K562 (cell line): ENCODE data around the gene RNLS.

Experiments
- EP300 ChIP-seq: IDR thresholded peaks from 2 replicates; pipeline ENCODE4 v1.6.1; 2012; ENCODE audit warnings: low read length, improper control_type of control experiment
- KDM1A ChIP-seq, 2 experiments: fragments of 450-650 bp; IDR thresholded peaks; 2 replicates each; pipeline ENCODE4 v1.6.1; 2016; ENCODE audit warnings: mild to moderate bottlenecking in 2 of 2
- LCOR ChIP-seq: sonication (generic); formaldehyde crosslinking; IDR thresholded peaks from 2 replicates; pipeline ENCODE4 v1.8.0; 2022; ENCODE audit warnings: mild to moderate bottlenecking, missing genetic modification reagents
- MED1 ChIP-seq: sonication (generic); formaldehyde crosslinking; IDR thresholded peaks from 2 replicates; pipeline ENCODE4 v1.8.1; 2023; ENCODE audit warnings: missing genetic modification reagents, borderline replicate concordance
- MYC ChIP-seq, 2 experiments: fragments of 250-450 bp in 1 of 2; sonication (Bioruptor Pico) in 1 of 2; IDR thresholded peaks; 2 replicates each; pipeline versions ENCODE4 v1.5.1 to v1.6.1; 2012 to 2021; ENCODE audit warnings: low read depth in 2 of 2, borderline replicate concordance in 1 of 2, improper control_type of control experiment in 1 of 2, low read length in 1 of 2, mild to moderate bottlenecking in 1 of 2, moderate library complexity in 1 of 2
- PTBP1 ChIP-seq: fragments of 200-400 bp; formaldehyde crosslinking; IDR thresholded peaks from 2 replicates; pipeline ENCODE4 v1.6.1; 2017; ENCODE audit warnings: low read depth, low read length
- SP1 ChIP-seq: sonication (generic); formaldehyde crosslinking; IDR thresholded peaks from 2 replicates; pipeline ENCODE4 v1.8.1; 2022; ENCODE audit warnings: mild to moderate bottlenecking, missing genetic modification reagents
- U2AF2 ChIP-seq: fragments of 200-400 bp; formaldehyde crosslinking; optimal IDR thresholded peaks from 2 replicates; pipeline ENCODE3; 2017; ENCODE audit warnings: low read depth, mild to moderate bottlenecking, low read length
- ZSCAN29 ChIP-seq: fragments of 450-650 bp; IDR thresholded peaks from 2 replicates; pipeline ENCODE4 v1.6.1; 2017
- TF ChIP-seq, protein P1 (sequence below), 3 experiments: IDR thresholded peaks in 2 of 3; conservative IDR thresholded peaks in 1 of 3; 2 replicates each; pipeline ENCODE4 v1.5.1; 2011 to 2012; ENCODE audit warnings: low read length in 3 of 3, mild to moderate bottlenecking in 3 of 3, control low read depth in 2 of 3, improper control_type of control experiment in 1 of 3, inconsistent platforms in 1 of 3, low read depth in 1 of 3, mixed read lengths in 1 of 3, moderate library complexity in 1 of 3; ENCODE audit not compliant: insufficient read depth in 2 of 3
- TF ChIP-seq, protein P2 (sequence below): fragments of 450-650 bp; IDR thresholded peaks from 2 replicates; pipeline ENCODE4 v1.6.1; 2016
- TF ChIP-seq, protein P3 (sequence below), 2 experiments: fragments of 450-650 bp; IDR thresholded peaks; 2 replicates each; pipeline ENCODE4 v1.6.1; 2016

- no peak for TF ChIP-seq U2AF2
- no peak for TF ChIP-seq MYC (IDR thresholded peaks at IDR 0.05; ENCODE audit: low read depth, low read length)
- no peak for TF ChIP-seq MYC (CRISPR knock-in tag; IDR thresholded peaks at IDR 0.05; ENCODE audit: borderline replicate concordance, low read depth)
- TF ChIP-seq, protein P1, sequence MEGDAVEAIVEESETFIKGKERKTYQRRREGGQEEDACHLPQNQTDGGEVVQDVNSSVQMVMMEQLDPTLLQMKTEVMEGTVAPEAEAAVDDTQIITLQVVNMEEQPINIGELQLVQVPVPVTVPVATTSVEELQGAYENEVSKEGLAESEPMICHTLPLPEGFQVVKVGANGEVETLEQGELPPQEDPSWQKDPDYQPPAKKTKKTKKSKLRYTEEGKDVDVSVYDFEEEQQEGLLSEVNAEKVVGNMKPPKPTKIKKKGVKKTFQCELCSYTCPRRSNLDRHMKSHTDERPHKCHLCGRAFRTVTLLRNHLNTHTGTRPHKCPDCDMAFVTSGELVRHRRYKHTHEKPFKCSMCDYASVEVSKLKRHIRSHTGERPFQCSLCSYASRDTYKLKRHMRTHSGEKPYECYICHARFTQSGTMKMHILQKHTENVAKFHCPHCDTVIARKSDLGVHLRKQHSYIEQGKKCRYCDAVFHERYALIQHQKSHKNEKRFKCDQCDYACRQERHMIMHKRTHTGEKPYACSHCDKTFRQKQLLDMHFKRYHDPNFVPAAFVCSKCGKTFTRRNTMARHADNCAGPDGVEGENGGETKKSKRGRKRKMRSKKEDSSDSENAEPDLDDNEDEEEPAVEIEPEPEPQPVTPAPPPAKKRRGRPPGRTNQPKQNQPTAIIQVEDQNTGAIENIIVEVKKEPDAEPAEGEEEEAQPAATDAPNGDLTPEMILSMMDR (IDR thresholded peaks at IDR 0.05 in 2 of 3, conservative IDR thresholded peaks at IDR 0.05 in 1 of 3; ENCODE audit: insufficient read depth in 2 of 3, low read depth in 1 of 3, low read length in 3 of 3): no peak
- no peak for TF ChIP-seq SP1 (CRISPR knock-in tag)
- TF ChIP-seq EP300: no peak
- TF ChIP-seq, protein P2, sequence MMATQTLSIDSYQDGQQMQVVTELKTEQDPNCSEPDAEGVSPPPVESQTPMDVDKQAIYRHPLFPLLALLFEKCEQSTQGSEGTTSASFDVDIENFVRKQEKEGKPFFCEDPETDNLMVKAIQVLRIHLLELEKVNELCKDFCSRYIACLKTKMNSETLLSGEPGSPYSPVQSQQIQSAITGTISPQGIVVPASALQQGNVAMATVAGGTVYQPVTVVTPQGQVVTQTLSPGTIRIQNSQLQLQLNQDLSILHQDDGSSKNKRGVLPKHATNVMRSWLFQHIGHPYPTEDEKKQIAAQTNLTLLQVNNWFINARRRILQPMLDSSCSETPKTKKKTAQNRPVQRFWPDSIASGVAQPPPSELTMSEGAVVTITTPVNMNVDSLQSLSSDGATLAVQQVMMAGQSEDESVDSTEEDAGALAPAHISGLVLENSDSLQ: no peak
- TF ChIP-seq MED1 (CRISPR knock-in tag): no peak
- TF ChIP-seq ZSCAN29: no peak
- TF ChIP-seq, protein P3, sequence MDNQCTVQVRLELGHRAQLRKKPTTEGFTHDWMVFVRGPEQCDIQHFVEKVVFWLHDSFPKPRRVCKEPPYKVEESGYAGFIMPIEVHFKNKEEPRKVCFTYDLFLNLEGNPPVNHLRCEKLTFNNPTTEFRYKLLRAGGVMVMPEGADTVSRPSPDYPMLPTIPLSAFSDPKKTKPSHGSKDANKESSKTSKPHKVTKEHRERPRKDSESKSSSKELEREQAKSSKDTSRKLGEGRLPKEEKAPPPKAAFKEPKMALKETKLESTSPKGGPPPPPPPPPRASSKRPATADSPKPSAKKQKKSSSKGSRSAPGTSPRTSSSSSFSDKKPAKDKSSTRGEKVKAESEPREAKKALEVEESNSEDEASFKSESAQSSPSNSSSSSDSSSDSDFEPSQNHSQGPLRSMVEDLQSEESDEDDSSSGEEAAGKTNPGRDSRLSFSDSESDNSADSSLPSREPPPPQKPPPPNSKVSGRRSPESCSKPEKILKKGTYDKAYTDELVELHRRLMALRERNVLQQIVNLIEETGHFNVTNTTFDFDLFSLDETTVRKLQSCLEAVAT (IDR thresholded peaks at IDR 0.05): no peak
- TF ChIP-seq LCOR (CRISPR knock-in tag): no peak
- TF ChIP-seq PTBP1: no peak
- TF ChIP-seq KDM1A (IDR thresholded peaks at IDR 0.05): no peak
Measured at GRCh38 chr10:88620441-88620840, 37.3 kb upstream of the RNLS start.
